Epithelial cell of proximal tubule (primary cell): Measurements from ENCODE around the gene KIF26B. TPM values are rescaled to one million over a fixed set of nuclear protein-coding genes. Genes with fewer than 3 reads are reported as not detected.

Experiments
- DNase-seq: peaks from one replicate; pipeline ENCODE4 v3.0.0-alpha.2; 2011; ENCODE audit warnings: low read depth
- H3K4me3 ChIP-seq: 2 replicates; pipeline ENCODE4 v1.5.1; 2011; ENCODE audit warnings: low read depth, mild to moderate bottlenecking, low read length
- total RNA-seq: library from RNA; depleted of rRNA; stranded (reverse); fragments of >200 nt; gene quantifications from 2 replicates; pipeline ENCODE4 v1.2.3, GENCODE V29; 2015
- TF ChIP-seq, protein P1 (sequence below): conservative IDR thresholded peaks from 2 replicates; pipeline ENCODE4 v1.5.1; 2012; ENCODE audit warnings: low read depth, mild to moderate bottlenecking, low read length

The KIF26B gene
- total RNA-seq, 1 donor from 2014 or later = 2.8 TPM

DNA sequence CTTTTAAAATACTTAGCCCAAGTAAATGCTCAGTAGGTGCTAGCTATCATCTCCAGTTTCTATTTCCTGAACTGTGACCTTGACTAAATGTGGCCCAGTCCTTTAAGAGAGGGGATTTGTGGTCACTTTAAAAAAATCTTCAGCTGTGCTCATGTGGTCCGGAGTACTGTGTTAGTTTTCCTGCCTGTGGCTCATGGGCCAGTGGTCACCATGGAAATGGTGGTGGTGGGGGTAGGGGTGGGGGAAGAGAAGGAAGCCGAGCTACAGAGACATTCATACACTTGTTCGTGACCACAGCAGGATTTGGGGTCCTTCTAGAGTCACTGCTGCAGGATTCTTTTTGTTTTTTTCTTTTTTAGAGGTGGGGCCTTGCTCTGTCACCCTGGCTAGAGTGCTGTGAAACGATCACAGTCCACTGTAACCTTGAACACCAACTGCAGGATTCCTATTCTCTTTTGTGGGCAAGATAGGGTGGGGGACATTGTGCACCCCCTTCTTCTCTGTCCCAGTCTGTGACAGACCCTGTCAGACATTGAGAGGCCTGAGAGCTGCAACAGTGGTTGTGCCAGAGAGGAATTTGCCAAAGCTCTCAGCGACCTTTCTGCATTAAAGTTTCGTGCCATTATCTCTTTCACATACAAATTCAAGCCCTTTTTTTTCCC is 25.8 kb downstream of the KIF26B start:
- no peak overlapping the region for H3K4me3 ChIP-seq
- no peak for DNase-seq
- TF ChIP-seq, protein P1, sequence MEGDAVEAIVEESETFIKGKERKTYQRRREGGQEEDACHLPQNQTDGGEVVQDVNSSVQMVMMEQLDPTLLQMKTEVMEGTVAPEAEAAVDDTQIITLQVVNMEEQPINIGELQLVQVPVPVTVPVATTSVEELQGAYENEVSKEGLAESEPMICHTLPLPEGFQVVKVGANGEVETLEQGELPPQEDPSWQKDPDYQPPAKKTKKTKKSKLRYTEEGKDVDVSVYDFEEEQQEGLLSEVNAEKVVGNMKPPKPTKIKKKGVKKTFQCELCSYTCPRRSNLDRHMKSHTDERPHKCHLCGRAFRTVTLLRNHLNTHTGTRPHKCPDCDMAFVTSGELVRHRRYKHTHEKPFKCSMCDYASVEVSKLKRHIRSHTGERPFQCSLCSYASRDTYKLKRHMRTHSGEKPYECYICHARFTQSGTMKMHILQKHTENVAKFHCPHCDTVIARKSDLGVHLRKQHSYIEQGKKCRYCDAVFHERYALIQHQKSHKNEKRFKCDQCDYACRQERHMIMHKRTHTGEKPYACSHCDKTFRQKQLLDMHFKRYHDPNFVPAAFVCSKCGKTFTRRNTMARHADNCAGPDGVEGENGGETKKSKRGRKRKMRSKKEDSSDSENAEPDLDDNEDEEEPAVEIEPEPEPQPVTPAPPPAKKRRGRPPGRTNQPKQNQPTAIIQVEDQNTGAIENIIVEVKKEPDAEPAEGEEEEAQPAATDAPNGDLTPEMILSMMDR = no peak

DNA sequence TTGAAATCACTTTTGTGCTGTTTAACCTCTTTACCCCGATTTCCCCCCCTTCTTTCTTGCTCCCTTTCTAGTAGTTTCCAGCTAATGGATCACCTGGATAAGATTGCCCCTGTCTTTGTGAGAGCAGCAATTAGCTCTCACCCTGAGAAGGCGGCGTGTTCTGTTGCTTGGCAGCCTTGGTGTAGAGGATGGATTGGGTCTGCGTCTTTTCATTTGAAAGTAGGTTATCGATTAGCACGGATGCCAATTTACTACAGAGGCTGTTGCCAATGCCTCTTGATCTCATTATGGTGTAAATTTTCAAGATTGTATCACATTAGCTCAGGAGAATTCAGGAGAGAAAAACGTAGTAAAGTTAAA is 26.4 kb downstream of the KIF26B start:
- TF ChIP-seq, protein P1 = no peak
- H3K4me3 ChIP-seq = no peak overlapping the region
- DNase-seq = no peak

DNA sequence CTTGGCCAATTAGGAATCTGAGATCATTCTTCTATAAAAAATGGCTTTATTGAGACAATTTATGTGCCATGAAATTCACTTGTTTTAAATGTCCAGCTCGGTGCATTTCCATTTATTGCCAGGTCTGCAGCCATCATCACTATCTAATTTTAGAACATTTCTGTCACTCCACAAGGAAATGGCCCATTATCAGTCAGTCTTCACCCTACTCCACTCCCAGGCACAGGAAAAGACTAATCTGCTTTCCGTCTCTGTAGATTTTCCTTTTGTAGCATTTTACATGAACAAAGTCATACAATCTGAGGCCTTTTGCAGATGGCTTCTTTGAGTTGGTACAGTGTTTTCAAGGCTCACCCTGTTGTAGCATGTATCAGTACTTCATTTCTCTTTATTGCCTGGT is 27.2 kb downstream of the KIF26B start:
- DNase-seq = no peak
- TF ChIP-seq, protein P1 = no peak
- H3K4me3 ChIP-seq = no peak overlapping the region

DNA sequence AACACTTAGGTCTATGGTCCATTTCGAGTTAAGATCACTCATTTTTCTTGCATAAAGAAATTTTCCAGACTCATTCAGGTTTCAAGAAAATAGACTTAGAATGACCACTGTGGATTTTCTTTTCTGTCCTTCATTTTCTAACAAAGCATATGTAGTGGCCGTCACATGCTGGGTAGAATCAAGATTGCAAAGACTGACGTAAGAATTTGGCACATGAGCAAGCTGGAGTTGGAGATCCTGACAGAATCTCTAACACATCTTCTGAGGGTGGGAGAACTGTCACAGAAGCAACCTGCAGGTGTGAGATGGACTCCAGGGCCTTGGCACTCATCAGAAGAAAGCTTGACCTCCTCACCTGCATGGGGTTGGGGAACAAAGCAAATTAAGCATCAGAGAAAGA is 28.6 kb downstream of the KIF26B start:
- H3K4me3 ChIP-seq = no peak overlapping the region
- TF ChIP-seq, protein P1 = no peak

DNA sequence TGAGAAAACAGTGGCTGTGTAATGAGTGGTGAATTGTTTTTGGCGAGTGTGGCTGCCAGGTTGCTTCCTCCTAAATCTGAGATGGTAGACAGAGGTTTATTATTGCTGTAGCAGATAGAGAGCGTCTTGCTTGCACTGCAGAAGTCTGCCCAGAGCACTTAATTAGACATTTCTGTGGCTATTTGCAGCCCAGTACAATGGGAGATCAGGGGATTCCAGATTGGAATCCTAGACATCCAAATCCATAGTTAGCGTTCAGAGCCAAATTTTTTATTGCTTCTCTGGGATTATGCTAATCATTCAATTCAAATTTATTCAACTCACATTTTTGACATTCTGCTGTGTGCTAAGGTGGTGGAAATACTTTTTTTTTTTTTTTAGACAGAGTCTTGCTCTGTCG is 30.0 kb downstream of the KIF26B start:
- TF ChIP-seq, protein P1 = no peak
- H3K4me3 ChIP-seq = no peak overlapping the region
- DNase-seq = no peak

More for the DNA sequence above, 28.6 kb downstream of the KIF26B start:
- DNase-seq = no peak

DNA sequence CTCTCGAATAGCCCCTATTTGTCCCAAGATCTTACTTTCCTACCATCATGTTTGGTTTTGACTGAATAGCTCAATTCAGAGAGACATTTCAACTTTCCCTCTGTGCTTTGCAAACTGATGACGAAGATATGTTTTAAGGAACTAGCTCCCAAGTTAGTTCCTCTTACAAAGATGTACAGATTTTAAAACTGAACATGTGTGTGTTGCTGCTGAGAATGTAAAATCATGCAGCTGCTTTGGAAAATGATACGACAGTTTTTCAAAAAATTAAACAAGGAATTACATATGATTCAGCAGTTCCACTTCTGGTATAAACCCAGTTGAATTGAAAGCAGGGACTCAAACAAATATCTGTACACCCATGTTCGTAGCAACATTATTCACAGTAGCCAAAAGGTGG is 33.6 kb downstream of the KIF26B start:
- DNase-seq = no peak
- no peak overlapping the region for H3K4me3 ChIP-seq
- TF ChIP-seq, protein P1 = no peak

DNA sequence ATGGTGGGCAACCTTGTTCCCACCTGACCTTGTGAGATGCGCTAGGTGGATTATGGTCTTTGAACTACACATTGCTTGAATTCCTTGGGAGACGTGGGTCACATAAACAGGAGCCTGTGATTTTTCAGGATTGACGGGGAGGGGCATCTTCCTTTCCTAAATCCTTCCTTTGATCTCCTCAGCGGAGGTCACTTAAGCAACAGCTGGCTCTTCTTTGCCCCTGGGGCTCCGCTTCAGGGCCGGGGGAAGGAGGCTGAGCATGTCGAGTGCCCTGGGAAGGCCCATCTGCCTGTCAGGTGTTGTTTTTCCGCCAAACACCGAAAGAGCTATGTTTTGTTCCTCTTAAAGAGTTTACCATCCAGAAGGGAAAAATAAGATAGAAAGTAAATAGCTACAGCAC is 40.6 kb downstream of the KIF26B start:
- TF ChIP-seq, protein P1 = no peak
- no peak for DNase-seq
- H3K4me3 ChIP-seq = no peak overlapping the region
